Epithelial cell of proximal tubule (primary cell): ENCODE measurements around the gene KIFAP3. TPM values are rescaled to one million over a fixed set of nuclear protein-coding genes. Genes with fewer than 3 reads are reported as not detected.
"Not testable (repeated sequence)": the region's sequence is repeated elsewhere in the genome, so short reads cannot be mapped to it uniquely, and the experiment has no call there.

Experiments
- DNase-seq: peaks from one replicate; pipeline ENCODE4 v3.0.0-alpha.2; 2011; ENCODE audit warnings: low read depth
- H3K4me3 ChIP-seq: 2 replicates; pipeline ENCODE4 v1.5.1; 2011; ENCODE audit warnings: low read depth, mild to moderate bottlenecking, low read length
- total RNA-seq: library from RNA; depleted of rRNA; stranded (reverse); fragments of >200 nt; gene quantifications from 2 replicates; pipeline ENCODE4 v1.2.3, GENCODE V29; 2015
- TF ChIP-seq, protein P1 (sequence below): conservative IDR thresholded peaks from 2 replicates; pipeline ENCODE4 v1.5.1; 2012; ENCODE audit warnings: low read depth, mild to moderate bottlenecking, low read length

The KIFAP3 gene
- total RNA-seq, 1 donor from 2014 or later: 15.7 TPM

DNA sequence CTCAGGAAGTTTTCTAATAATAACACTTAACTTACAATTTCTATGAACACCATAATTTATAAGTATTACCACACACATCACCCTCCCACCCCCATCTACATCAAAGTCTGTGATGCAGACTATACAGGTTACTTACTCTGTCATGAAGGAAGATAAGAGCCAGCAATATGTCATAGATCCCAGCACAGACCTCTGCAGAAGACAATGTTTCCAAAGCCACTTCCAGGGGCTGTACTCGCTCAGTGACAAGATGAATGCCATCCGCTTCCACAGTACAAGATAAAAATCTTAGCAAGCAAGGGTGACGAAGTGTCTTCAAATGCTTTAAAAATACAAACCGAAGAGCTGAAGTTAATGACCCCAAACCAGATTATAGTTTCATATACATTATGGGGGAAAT, 196.0 kb downstream of the KIFAP3 start:
- DNase-seq: no peak
- no peak overlapping the region for H3K4me3 ChIP-seq
- TF ChIP-seq, protein P1, sequence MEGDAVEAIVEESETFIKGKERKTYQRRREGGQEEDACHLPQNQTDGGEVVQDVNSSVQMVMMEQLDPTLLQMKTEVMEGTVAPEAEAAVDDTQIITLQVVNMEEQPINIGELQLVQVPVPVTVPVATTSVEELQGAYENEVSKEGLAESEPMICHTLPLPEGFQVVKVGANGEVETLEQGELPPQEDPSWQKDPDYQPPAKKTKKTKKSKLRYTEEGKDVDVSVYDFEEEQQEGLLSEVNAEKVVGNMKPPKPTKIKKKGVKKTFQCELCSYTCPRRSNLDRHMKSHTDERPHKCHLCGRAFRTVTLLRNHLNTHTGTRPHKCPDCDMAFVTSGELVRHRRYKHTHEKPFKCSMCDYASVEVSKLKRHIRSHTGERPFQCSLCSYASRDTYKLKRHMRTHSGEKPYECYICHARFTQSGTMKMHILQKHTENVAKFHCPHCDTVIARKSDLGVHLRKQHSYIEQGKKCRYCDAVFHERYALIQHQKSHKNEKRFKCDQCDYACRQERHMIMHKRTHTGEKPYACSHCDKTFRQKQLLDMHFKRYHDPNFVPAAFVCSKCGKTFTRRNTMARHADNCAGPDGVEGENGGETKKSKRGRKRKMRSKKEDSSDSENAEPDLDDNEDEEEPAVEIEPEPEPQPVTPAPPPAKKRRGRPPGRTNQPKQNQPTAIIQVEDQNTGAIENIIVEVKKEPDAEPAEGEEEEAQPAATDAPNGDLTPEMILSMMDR: no peak

DNA sequence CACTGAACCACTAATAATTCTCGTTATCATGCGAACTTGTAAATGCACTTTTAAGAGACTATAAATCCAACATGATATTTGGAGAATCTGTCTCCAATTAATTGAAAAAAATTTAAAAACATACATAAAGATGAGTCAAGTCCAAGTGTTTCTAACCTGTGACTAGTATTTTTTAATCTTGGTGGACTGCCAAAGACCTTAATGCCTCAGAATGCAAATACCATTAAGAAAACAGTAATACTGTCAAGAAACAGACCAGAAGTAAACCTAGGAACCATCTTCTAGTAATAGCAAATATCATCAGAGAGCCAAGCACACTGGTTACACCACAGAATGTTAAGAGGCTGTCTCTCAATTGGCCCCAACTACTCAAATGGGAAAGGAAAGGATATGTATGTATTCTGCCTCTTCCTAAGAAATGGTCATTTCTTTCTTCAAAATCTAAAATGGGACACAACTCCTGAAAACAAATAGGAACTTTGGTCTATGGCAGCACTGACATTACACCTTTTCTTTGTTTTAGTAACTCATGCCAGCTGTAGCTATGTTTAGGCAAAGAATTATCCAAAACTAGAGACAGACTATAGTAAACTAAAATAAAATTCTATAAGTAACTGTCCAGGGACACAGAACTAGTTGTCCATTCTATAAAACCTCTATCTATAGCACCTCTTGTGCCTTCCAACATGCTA, 196.5 kb downstream of the KIFAP3 start:
- TF ChIP-seq, protein P1: no peak
- no peak for DNase-seq
- H3K4me3 ChIP-seq: no peak overlapping the region

DNA sequence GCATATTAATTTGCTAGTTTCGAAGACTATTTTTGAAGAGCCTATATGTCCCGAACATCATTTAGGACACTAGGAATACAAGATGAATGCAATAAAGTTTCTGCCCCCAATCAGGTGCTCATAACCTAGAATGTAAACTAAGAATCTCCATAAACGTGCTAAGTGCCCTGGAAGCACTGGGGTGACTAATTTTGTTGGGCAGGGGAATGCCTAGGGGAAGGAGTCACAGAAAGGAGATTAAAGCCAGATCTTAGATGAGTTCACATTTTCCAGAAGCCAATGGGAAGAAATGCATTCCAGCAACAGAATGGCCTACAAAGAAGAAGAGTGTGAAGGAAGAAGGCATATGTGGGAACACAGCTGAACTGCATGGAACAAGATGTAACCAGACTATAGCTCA, 200.3 kb downstream of the KIFAP3 start:
- TF ChIP-seq, protein P1: no peak
- DNase-seq: no peak
- no peak overlapping the region for H3K4me3 ChIP-seq

DNA sequence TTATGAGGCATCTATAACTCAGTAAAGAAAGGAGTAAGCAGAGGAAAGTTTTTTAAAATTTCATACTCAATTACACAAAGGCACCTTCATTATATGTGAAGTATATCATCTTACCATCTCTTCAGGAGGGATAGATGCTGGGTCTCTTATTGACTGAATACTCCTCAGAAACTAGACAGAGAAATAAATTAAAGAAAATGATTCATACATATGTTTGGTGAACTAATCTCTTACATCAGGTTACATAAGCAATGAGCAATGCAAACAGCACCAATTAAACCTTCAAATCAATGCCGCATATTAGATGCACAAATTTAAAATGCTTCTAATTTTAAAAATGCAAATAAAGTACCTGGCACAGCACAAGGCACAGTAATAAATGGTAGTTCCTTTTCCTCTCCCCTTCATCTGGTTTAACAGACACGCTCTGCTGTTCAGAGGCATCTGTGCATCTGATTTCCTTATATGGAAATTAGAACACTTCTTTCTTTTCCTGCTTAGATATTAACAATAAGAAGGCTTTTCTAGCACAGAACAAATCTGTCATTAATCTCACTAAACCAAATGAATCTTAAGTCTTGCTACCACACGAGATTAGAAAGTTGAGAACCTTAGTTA, 200.8 kb downstream of the KIFAP3 start:
- TF ChIP-seq, protein P1: no peak
- no peak for DNase-seq
- no peak overlapping the region for H3K4me3 ChIP-seq

DNA sequence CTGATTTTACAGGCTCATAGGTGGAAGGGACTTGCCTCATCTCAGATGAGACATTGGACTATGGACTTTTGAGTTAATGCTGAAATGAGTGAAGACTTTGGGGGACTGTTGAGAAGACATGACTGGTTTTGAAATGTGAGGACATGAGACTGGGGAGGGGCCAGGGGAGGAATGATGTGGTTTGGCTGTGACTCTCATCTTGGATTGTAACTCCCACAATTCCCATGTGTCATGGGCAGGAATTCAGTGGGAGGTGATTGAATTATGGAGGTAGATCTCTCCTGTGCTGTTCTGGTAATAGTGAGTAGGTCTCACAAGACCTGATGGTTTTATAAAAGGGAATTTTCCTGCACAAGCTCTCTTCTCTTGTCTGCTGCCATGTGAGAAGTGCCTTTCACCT, 201.6 kb downstream of the KIFAP3 start:
- no peak for DNase-seq
- no peak overlapping the region for H3K4me3 ChIP-seq

DNA sequence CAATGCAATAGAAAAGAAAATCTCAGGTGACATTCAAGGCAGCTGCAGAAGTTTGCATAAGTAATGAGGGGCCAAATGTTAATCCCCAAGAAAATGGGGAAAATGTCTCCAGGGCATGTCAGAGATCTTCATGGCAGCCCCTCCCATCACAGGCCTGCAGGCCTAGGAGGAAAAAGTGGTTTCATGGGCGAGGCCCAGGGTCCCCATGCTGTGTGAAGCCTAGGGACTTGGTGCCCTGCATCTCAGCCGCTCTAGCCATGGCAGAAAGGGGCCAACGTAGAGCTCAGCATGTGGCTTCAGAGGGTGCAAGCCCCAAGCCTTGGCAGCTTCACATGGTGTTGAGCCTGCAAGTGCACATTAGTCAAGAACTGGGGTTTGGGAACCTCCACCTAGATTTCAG, 202.5 kb downstream of the KIFAP3 start:
- DNase-seq: not testable (repeated sequence)

More for the DNA sequence above, 201.6 kb downstream of the KIFAP3 start:
- TF ChIP-seq, protein P1: no peak

More for the DNA sequence above, 202.5 kb downstream of the KIFAP3 start:
- H3K4me3 ChIP-seq: not testable (repeated sequence)

Other genes with a start within 250 kb of the KIFAP3 start
- gene SCYL3, start 180.8 kb downstream of the KIFAP3 start, total RNA-seq: 4.2 and 4.9 TPM in 2 replicates
- gene NTMT2, start 71.3 kb upstream of the KIFAP3 start, total RNA-seq: not detected in 2 replicates